GM21723 (cell line): Measurements from ENCODE around the gene BEND4.
A peak's percentile ranks its signal among the peaks of the same experiment; 100 is the strongest.

ENCODE experiments used
- ATAC-seq: cut with Tn5 transposase; IDR thresholded peaks from one replicate; pipeline ENCODE4 v1.9.1; 2021; ENCODE audit warnings: mild to moderate bottlenecking, moderate library complexity; ENCODE audit not compliant: unreplicated experiment

BEND4 gene

DNA sequence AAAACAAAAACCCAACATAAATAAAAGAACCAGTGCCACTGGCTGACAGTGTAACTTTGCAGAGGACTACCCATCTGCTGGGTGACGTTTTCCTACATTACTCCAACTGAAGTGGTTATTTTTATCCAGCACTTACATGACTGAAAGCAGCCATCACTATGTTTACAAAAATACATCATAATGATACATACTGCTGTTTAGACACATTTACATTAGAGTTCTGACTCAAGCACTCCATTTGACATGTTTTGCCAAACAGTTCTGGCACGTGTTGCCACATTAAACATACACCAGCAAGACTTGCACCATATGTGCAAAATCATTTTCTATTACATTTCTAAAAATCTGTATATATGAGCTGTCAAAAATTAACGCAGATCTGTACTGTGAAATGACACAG lies 39.6 kb downstream of the BEND4 start:
- no peak for ATAC-seq

GRCh38 chr4:42104521-42104920 lies 47.9 kb downstream of the BEND4 start:
- no peak for ATAC-seq

GRCh38 chr4:42101446-42101975 lies 50.9 kb downstream of the BEND4 start:
- ATAC-seq: no peak

GRCh38 chr4:42088386-42088785 lies 64.1 kb downstream of the BEND4 start:
- no peak for ATAC-seq

- no peak for ATAC-seq
Measured at GRCh38 chr4:42083816-42084215, 68.6 kb downstream of the BEND4 start.

DNA sequence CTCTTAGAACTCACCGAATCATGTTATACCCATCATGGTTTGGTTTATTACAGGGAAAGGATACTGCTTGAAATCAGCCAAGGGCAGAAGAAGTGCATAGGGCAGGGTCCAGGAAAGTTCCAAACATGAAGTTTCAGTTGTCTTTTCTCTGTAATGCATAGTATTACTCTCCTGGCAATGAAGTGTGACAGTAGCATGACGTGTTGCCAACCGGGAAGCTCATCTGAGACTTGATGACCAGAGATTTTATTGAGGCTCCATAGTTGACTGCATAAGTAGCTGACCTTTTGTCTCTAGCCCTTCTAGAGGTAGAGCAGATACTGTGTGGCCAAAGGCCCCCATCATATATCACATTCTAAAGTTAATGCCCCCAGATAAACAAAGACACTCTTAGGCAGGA lies 72.1 kb downstream of the BEND4 start:
- ATAC-seq: peak; percentile 42

DNA sequence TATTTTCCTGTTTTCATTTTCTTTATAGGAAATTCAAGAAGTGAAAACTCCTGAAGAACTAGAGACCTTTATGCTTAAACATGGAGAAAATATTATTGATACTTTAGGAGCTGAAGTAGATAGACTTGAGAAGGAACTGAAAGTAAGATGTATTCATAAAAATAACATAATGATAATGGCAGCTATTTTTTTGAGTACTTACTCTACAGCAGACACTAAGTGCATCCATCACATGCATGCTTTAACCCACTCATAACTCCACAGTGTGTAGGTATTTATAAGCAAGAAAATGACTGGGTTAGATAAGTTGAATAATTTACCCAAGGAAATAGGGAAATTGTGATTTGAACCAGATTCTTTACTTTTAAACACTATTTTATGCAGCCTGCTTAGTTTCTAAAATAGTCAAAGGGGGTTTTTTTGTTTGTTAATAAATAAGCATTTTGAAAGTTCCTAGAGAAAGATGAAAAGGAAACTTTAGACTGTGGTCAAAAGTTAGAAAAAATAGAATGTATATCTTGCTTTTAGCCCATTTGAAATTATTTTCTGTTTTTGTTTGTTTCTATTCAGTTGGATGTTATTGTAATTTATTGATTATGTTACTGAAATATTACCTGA lies 74.2 kb downstream of the BEND4 start:
- ATAC-seq: peak; percentile 78

DNA sequence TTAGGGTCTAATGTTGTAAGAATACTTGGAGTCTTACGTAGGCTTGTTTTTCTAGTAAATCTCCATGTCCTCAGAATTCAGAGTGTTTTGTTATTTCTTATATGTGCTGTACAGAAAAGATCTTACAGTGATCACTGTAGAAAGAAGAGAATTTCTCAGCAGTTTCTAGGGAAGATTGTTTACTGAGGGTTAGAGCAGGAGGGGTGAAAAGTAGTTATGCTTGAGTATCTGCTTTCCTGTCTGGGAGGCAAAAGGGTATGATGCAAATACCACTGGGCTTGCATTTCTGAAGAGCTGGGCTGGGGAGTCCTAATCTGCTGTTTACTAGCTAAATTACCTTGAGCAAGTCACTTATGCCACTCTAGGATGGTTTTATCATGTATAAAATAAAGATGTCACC lies 78.2 kb downstream of the BEND4 start:
- ATAC-seq: no peak

GRCh38 chr4:42070463-42070862 lies 82.0 kb downstream of the BEND4 start:
- ATAC-seq: no peak

DNA sequence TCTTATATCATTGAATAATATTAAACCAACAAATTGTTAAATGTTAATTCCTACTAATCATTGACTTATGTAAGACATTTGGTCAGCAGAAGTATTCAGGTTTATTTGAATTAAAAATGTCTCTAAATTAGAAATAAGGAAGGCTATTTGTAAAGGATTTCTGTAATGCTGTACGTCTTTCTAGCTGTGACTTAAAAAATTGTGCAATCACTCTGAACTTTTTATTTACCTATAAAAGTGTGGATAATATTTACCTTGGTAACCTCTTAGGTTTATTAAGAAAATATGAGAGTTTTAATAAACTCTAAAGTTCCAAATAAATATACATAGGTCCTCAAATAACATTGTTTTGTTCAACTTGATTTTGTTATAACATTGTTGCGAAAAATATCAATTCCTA lies 85.2 kb downstream of the BEND4 start:
- no peak for ATAC-seq

DNA sequence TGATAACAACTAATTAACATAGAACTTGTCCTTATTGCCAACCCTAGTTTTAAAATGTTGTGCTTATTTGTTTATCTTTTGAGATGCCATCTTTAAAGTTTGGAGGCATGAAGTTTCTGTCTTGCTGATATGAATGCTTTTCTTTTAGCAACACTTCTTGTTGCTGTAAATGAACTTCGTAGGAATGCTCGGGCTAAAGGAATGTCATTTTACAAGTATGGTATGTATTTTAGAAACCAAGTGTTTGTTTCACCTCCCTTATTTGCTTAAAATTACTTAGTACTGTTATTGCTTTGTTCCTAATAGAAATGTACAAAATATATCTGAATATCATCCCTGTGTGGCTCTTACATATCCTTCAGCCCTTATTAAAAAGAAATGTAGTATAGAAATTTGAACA lies 86.1 kb downstream of the BEND4 start:
- ATAC-seq: no peak
